Mucosa of descending colon (tissue), 3 donors: ENCODE results near the gene KRT3. TPM values are rescaled to one million over a fixed set of nuclear protein-coding genes. Genes with fewer than 3 reads are reported as not detected.
A peak's percentile ranks its signal among the peaks of the same experiment; 100 is the strongest.

ENCODE experiments used
- ATAC-seq: fragments of 200-7000 bp; cut with Tn5 transposase; one replicate; pipeline ENCODE4 v1.9.1; 2020; ENCODE audit warnings: mild to moderate bottlenecking, moderate library complexity
- DNase-seq, 3 donors: peaks; one replicate each; pipeline ENCODE4 v3.0.0-alpha.2; 2020
- H3K36me3 ChIP-seq: fragments of 200-600 bp; one replicate; pipeline ENCODE4 v1.8.0; 2021; ENCODE audit warnings: low read depth, mild to moderate bottlenecking
- H3K4me1 ChIP-seq: fragments of 200-600 bp; one replicate; pipeline ENCODE4 v1.8.0; 2021; ENCODE audit warnings: low read depth, mild to moderate bottlenecking
- H3K4me3 ChIP-seq: fragments of 200-600 bp; one replicate; pipeline ENCODE4 v1.8.0; 2021; ENCODE audit warnings: mild to moderate bottlenecking
- H3K9me3 ChIP-seq: fragments of 200-600 bp; one replicate; pipeline ENCODE4 v1.8.0; 2021; ENCODE audit warnings: mild to moderate bottlenecking
- CTCF ChIP-seq: fragments of 200-600 bp; IDR thresholded peaks from one replicate; pipeline ENCODE4 v1.8.0; 2022; ENCODE audit warnings: antibody characterized with exemption, mild to moderate bottlenecking
- intact Hi-C, 2 donors: fragments of 100-400 bp; cut with DNase I in 1 of 2; cut with micrococcal nuclease in 1 of 2; formaldehyde crosslinking; loops; one replicate each; pipeline versions ENCODE4 v1.11.0 to v1.11.1; 2022; cut with DNase I, micrococcal nuclease
- total RNA-seq, 3 donors: library from RNA; stranded (reverse); fragmentation: NEBNext Ultra II Directional in 2 of 3; extraction: Animal tissue kit (Norgen Biotek cat#: 25700) in 2 of 3; gene quantifications; one replicate each; pipeline versions ENCODE4 v1.2.1 to v1.2.4, GENCODE V29; 2021 to 2023
- donor health status: DM: no; HTN: no; CAD: no; lungs with moderate emphysema.
- donor health status: DM: no; HTN: no; CAD: no.
- donor health status: DM: no; HTN: yes; CAD: no.

Gene KRT3
- total RNA-seq, 3 donors from 2014 or later, result not detected

GRCh38 chr12:52820521-52820920, 24.6 kb upstream of the KRT3 start:
- no peak for DNase-seq
- H3K4me3 ChIP-seq, result no peak overlapping the region
- H3K36me3 ChIP-seq, result no peaks in the 10 kb centered on the region
- intact Hi-C loops, result no loop called here
- TF ChIP-seq CTCF, result no peak
- ATAC-seq, result no peak
- H3K9me3 ChIP-seq, result no peaks in the 10 kb centered on the region
- H3K4me1 ChIP-seq, result no peaks in the 10 kb centered on the region

- no peaks in the 10 kb centered on the region for H3K4me1 ChIP-seq
- intact Hi-C loops, result no loop called here
- DNase-seq (no peak), ATAC-seq (no peak)
- no peaks in the 10 kb centered on the region for H3K9me3 ChIP-seq
- TF ChIP-seq CTCF, result no peak
- H3K36me3 ChIP-seq, result no peaks in the 10 kb centered on the region
- no peak overlapping the region for H3K4me3 ChIP-seq
Measured at GRCh38 chr12:52819731-52820510, 24.0 kb upstream of the KRT3 start.

- H3K4me3 ChIP-seq, result no peak overlapping the region
Measured at GRCh38 chr12:52818887-52819420, 23.0 kb upstream of the KRT3 start.

DNA sequence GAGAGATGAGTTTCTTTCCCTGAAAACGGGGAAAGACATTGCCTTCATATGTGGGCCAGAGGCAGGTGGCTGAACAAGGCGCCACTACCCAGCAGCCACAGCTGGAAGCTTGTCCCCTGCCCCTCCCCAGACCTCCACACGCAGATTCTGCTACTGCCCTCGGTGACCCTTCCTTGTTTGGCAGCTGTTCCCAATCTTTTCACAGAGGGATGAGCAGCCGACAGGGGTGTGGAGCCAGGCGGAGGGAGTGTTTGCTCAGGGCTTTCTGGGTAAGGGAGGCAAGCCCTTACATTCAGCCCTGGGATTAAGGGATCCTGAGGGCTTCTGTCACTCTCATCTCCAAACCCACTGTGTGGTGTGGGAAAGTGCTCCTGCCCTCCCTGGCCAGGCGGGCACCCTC, 22.5 kb upstream of the KRT3 start:
- H3K9me3 ChIP-seq, result no peaks in the 10 kb centered on the region
- peak; percentile 50 for ATAC-seq
- no peaks in the 10 kb centered on the region for H3K36me3 ChIP-seq
- TF ChIP-seq CTCF, result no peak
- H3K4me3 ChIP-seq, result no peak overlapping the region
- DNase-seq, result no peak
- H3K4me1 ChIP-seq, result no peaks in the 10 kb centered on the region
- intact Hi-C loops, result no loop called here

More at GRCh38 chr12:52818887-52819420, 23.0 kb upstream of the KRT3 start:
- intact Hi-C loops, result no loop called here
- TF ChIP-seq CTCF, result no peak
- Histone ChIP-seq H3K4me1 (no peaks in the 10 kb centered on the region), H3K36me3 (no peaks in the 10 kb centered on the region), H3K9me3 (no peaks in the 10 kb centered on the region)
- DNase-seq (no peak), ATAC-seq (no peak)

GRCh38 chr12:52817699-52818238, 21.9 kb upstream of the KRT3 start:
- ATAC-seq, result no peak
- Histone ChIP-seq H3K4me1 (no peaks in the 10 kb centered on the region), H3K9me3 (no peaks in the 10 kb centered on the region), H3K4me3 (no peak overlapping the region), H3K36me3 (no peaks in the 10 kb centered on the region)
- DNase-seq, result no peak
- TF ChIP-seq CTCF, result no peak
- intact Hi-C loops, result no loop called here
